Heart right ventricle (tissue), 16 donors: ENCODE results near the gene RGS7. TPM values are rescaled to one million over a fixed set of nuclear protein-coding genes. Genes with fewer than 3 reads are reported as not detected.

ENCODE experiments used
- ATAC-seq, 8 donors: fragments of 200-7000 bp; cut with Tn5 transposase; one replicate each; pipeline ENCODE4 v1.9.1; 2020; ENCODE audit warnings: mild to moderate bottlenecking in 8 of 8, moderate library complexity in 8 of 8, moderate number of reproducible peaks in 1 of 8
- DNase-seq, 2 donors: peaks; one replicate each; pipeline ENCODE4 v3.0.0-alpha.2; 2020
- H3K27ac ChIP-seq, 10 donors: fragments of 200-600 bp; sonication (generic) in 2 of 10; one replicate each; pipeline versions ENCODE4 v1.5.0 to v1.8.0; 2020 to 2022; ENCODE audit warnings: mild to moderate bottlenecking in 3 of 10
- H3K27me3 ChIP-seq, 7 donors: fragments of 200-600 bp; one replicate each; pipeline ENCODE4 v1.8.0; 2021 to 2022; ENCODE audit warnings: mild to moderate bottlenecking in 2 of 7
- H3K36me3 ChIP-seq, 9 donors: fragments of 200-600 bp; sonication (generic) in 1 of 9; one replicate each; pipeline versions ENCODE4 v1.5.0 to v1.8.0; 2020 to 2022; ENCODE audit warnings: mild to moderate bottlenecking in 2 of 9
- H3K4me1 ChIP-seq, 9 donors: fragments of 200-600 bp; sonication (generic) in 1 of 9; one replicate each; pipeline versions ENCODE4 v1.5.0 to v1.8.0; 2020 to 2022; ENCODE audit warnings: mild to moderate bottlenecking in 4 of 9
- H3K4me3 ChIP-seq, 10 donors: fragments of 200-600 bp; sonication (generic) in 2 of 10; one replicate each; pipeline versions ENCODE4 v1.5.0 to v1.8.0; 2020 to 2022; ENCODE audit warnings: mild to moderate bottlenecking in 7 of 10, moderate library complexity in 2 of 10
- H3K9me3 ChIP-seq, 11 donors: fragments of 200-600 bp in 10 of 11; sonication (generic) in 2 of 11; one replicate each; pipeline versions ENCODE4 v1.5.0 to v1.8.0; 2013 to 2022; ENCODE audit warnings: mild to moderate bottlenecking in 2 of 11, control low read depth in 1 of 11, moderate library complexity in 1 of 11
- CTCF ChIP-seq, 9 donors: fragments of 200-600 bp; sonication (generic) in 2 of 9; IDR thresholded peaks; one replicate each; pipeline versions ENCODE4 v1.5.0 to v1.8.0; 2021 to 2022; ENCODE audit warnings: antibody characterized with exemption in 9 of 9, mild to moderate bottlenecking in 5 of 9, moderate library complexity in 1 of 9
- WGBS, 2 donors: extraction: QIAGEN DNeasy Blood & Tissue Kit; methylation state at CpG; one replicate each; pipeline ENCODE4 v1.1.7; 2013; ENCODE audit warnings: inconsistent platforms in 1 of 2; 5-methylcytosine and 5-hydroxymethylcytosine counted together
- intact Hi-C, 10 donors: fragments of 100-400 bp; cut with DNase I; formaldehyde crosslinking; loops; one replicate each; pipeline versions ENCODE4 v1.11.1 to v1.14.2; 2022
- polyA plus RNA-seq, 2 donors: library from polyadenylated mRNA; stranded (reverse); fragments of 200-250 nt; gene quantifications; one replicate each; pipeline ENCODE4 v1.2.3, GENCODE V29; 2013
- total RNA-seq, 10 donors: library from RNA; stranded (reverse); fragmentation: NEBNext Ultra II Directional in 3 of 10; extraction: Animal tissue kit (Norgen Biotek cat#: 25700) in 3 of 10; gene quantifications; one replicate each; pipeline versions ENCODE4 v1.2.1 to v1.2.4, GENCODE V29; 2021 to 2023
- donor health status: Arrhythmogenic right ventricular cardiomyopathy.
- donor health status: ischemic (EF 13 %, LVEDD 7.1; RV severe dilation, severe dysfunction).
- donor health status: healthy with polysubstance abuse.
- donor health status: DM: no; HTN: yes; CAD: no.
- donor health status: DM: no; HTN: no; CAD: no.
- donor health status: ischemic (EF 25% LVEDD 6.9; RV normal size, moderate dysfunction).
- donor health status: ischemic (EF 25% LVEDD 5.7; RV mildly dilated, moderate dysfunction).
- donor health status: healthy.
- donor health status: DM: yes; HTN: yes; CAD: no.
- donor health status: Ischemic cardiomyopathy.
- donor health status: ischemic (EF 35%, LVEDD 5.7; RV mildly dilated, moderate dysfunction).
- donor health status: nonischemic (EF 11% LVEDD 7.7; RV severe dilation, severe dysfunction).
- donor health status: DM: yes; HTN: yes; CAD: no.
- donor health status: PGD.
- donor health status: ischemic (EF 29% LVEDD 5.4; RV normal size, mild dysfunction).
- donor health status: nonischemic (EF 23%, LVEDD 6.1; RV moderate dilation, normal function).

RGS7 gene
- total and polyA plus RNA-seq, 12 donors: not detected

GRCh38 chr1:240821925-240822324 is 535.1 kb downstream of the RGS7 start:
- no peak for ATAC-seq
- no peaks in the 10 kb centered on the region for H3K4me1 ChIP-seq
- peaks cover 0 to 29% (median 0%) of the 10 kb centered on the region in 11 donors for H3K9me3 ChIP-seq
- H3K36me3 ChIP-seq: no peaks in the 10 kb centered on the region
- TF ChIP-seq CTCF (IDR thresholded peaks at IDR 0.05): no peak
- intact Hi-C loops: no loop called here
- H3K4me3 ChIP-seq: no peak overlapping the region
- 95 to 99% methylated on average over 2 of the region's 2 CpGs for WGBS, 2 donors
- no peak overlapping the region for H3K27ac ChIP-seq
- peaks cover 0 to 3% (median 0%) of the 10 kb centered on the region in 7 donors for H3K27me3 ChIP-seq
- DNase-seq: no peak

DNA sequence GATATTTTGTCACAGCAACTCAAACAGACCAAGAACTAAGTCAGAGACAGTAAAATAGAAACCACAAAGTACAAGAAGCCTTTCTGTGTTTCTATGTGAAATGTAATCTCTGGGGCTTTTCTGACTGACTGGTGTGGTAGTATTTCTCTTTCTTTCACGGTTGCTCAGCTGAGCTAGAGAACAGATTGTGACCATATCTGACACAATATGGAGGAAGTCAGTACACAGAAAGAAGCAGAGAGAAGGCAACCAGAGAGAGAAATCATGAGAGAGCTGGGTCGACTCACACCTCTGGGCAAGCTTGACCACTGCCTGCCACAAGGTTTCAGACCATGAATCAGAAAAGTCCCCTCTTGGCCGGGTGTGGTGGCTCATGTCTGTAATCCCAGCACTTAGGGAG is 536.2 kb downstream of the RGS7 start:
- no peak for TF ChIP-seq CTCF (IDR thresholded peaks at IDR 0.05)
- H3K27me3 ChIP-seq: peaks cover 0 to 3% (median 0%) of the 10 kb centered on the region in 7 donors

DNA sequence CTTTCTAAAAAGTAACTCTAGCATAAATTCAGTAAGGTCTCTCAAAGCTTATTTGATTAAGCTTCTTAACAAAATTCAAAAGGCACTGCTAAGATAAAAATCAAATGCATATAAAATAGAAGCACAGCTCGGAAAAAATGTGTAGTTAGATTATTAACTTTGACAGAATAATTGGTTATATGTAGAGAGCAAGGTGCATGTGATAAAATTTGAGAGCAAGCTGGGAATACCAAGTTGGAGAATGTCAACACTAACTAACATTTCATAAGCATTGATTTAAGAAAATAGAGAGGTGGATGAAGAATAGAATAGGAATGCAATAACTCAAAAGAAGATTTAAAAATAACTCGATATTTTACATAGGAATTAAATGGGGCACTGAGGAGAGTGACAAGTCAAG is 540.5 kb downstream of the RGS7 start:
- intact Hi-C loops: no loop called here
- no peaks in the 10 kb centered on the region for H3K27me3 ChIP-seq
- H3K4me1 ChIP-seq: no peaks in the 10 kb centered on the region
- DNase-seq (no peak), ATAC-seq (no peak)
- no peak overlapping the region for H3K27ac ChIP-seq
- no peak for TF ChIP-seq CTCF (IDR thresholded peaks at IDR 0.05)
- H3K4me3 ChIP-seq: no peak overlapping the region
- H3K36me3 ChIP-seq: no peaks in the 10 kb centered on the region
- peaks cover 0 to 35% (median 0%) of the 10 kb centered on the region in 11 donors for H3K9me3 ChIP-seq
- WGBS, 2 donors: 64 to 65% methylated on average over 2 of the region's 2 CpGs

More for the DNA sequence above, 536.2 kb downstream of the RGS7 start:
- DNase-seq (no peak), ATAC-seq (no peak)
- H3K4me1 ChIP-seq: no peaks in the 10 kb centered on the region
- no peaks in the 10 kb centered on the region for H3K36me3 ChIP-seq
- 11 to 39% methylated on average over 3 of the region's 3 CpGs for WGBS, 2 donors
- H3K27ac ChIP-seq: no peak overlapping the region
- intact Hi-C loops: no loop called here
- H3K4me3 ChIP-seq: no peak overlapping the region
- H3K9me3 ChIP-seq: peaks cover 0 to 29% (median 0%) of the 10 kb centered on the region in 11 donors

DNA sequence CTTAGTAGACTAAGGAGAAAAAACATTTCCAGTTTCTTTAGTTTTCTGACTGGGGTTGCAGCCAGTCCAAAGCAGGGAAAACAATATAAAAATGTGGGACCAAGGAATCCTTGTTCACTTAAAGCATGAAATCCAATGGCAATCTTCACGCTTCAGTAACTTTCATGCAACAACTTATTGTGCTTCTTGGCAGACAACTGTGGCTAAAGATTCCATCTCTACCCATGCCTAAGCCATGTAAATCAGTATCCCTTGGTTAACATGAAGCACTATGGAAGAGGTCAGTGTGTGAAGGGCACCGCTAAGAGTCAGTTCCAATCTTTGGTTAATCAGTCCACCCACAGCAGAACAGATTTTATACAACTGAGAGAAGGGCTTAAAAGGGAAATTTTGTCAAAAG is 543.3 kb downstream of the RGS7 start:
- Histone ChIP-seq H3K27ac (no peak overlapping the region), H3K27me3 (no peaks in the 10 kb centered on the region), H3K4me1 (no peaks in the 10 kb centered on the region), H3K36me3 (no peaks in the 10 kb centered on the region), H3K4me3 (no peak overlapping the region), H3K9me3 (peaks cover 0 to 15% (median 0%) of the 10 kb centered on the region in 11 donors)
- ATAC-seq (no peak), DNase-seq (no peak)
- intact Hi-C loops: no loop called here
- no peak for TF ChIP-seq CTCF (IDR thresholded peaks at IDR 0.05)
- WGBS, 2 donors: 90% methylated on average over 2 of the region's 2 CpGs
